HEK293 (cell line): Measurements from ENCODE around the gene PPARGC1A.

Experiments
- CTCF ChIA-PET: fragments of 350-600 bp; formaldehyde crosslinking; extraction: SDS; loops from one replicate; lab custom pipeline; 2021; ENCODE audit warnings: antibody characterized with exemption; lab: Yijun Ruan, JAX
- POLR2A ChIA-PET: fragments of 300-600 bp; formaldehyde crosslinking; extraction: SDS; loops from one replicate; lab custom pipeline; 2020; ENCODE audit warnings: antibody characterized with exemption, inconsistent platforms; lab: Yijun Ruan, JAX
- H3K27ac ChIP-seq: fragments of 200-500 bp; sonication (Bioruptor generic); 2 replicates; pipeline ENCODE4 v1.5.1; 2014; ENCODE audit warnings: low read depth, low read length, control low read depth, inconsistent platforms; ENCODE audit errors: extremely low read depth
- H3K36me3 ChIP-seq, 2 experiments: fragments of 200-500 bp in 1 of 2; sonication (Bioruptor generic) in 1 of 2; 1 replicate in 1 of 2; 2 replicates in 1 of 2; pipeline ENCODE4 v1.5.1; 2014 to 2017; ENCODE audit warnings: inconsistent platforms in 2 of 2, low read length in 2 of 2; ENCODE audit not compliant: control insufficient read depth in 2 of 2, insufficient read depth in 1 of 2
- H3K4me1 ChIP-seq: fragments of 200-500 bp; sonication (Bioruptor generic); 2 replicates; pipeline ENCODE4 v1.5.1; 2014; ENCODE audit warnings: mild to moderate bottlenecking, low read length, inconsistent platforms; ENCODE audit not compliant: control insufficient read depth, insufficient read depth
- H3K4me3 ChIP-seq: 2 replicates; pipeline ENCODE4 v1.5.1; 2011; ENCODE audit warnings: low read depth, mild to moderate bottlenecking, control low read depth, low read length, moderate library complexity
- H3K9me3 ChIP-seq: fragments of 200-500 bp; sonication (Bioruptor generic); 2 replicates; pipeline ENCODE4 v1.5.1; 2014; ENCODE audit warnings: low read depth, low read length, inconsistent platforms; ENCODE audit not compliant: control insufficient read depth, insufficient read depth
- BCL11A ChIP-seq: fragments of 450-650 bp; formaldehyde crosslinking; IDR thresholded peaks from 2 replicates; pipeline ENCODE4 v1.5.1; 2016; ENCODE audit warnings: low read depth, missing biosample characterization, missing genetic modification characterization
- BCL6B ChIP-seq: fragments of 450-650 bp; formaldehyde crosslinking; IDR thresholded peaks from 2 replicates; pipeline ENCODE4 v1.5.1; 2017; ENCODE audit warnings: missing biosample characterization, missing genetic modification characterization
- GLI4 ChIP-seq: fragments of 450-650 bp; formaldehyde crosslinking; IDR thresholded peaks from 2 replicates; pipeline ENCODE4 v1.5.1; 2016; ENCODE audit warnings: missing biosample characterization, missing genetic modification characterization
- KLF8 ChIP-seq: fragments of 450-650 bp; formaldehyde crosslinking; IDR thresholded peaks from 2 replicates; pipeline ENCODE4 v1.5.1; 2016; ENCODE audit warnings: missing biosample characterization, missing genetic modification characterization
- KLF9 ChIP-seq: fragments of 450-650 bp; formaldehyde crosslinking; IDR thresholded peaks from 2 replicates; pipeline ENCODE4 v1.5.1; 2016; ENCODE audit warnings: missing biosample characterization, missing genetic modification characterization, low read depth
- MYNN ChIP-seq: fragments of 450-650 bp; formaldehyde crosslinking; IDR thresholded peaks from 2 replicates; pipeline ENCODE4 v1.5.1; 2016; ENCODE audit warnings: missing biosample characterization, missing genetic modification characterization, borderline replicate concordance
- PRDM4 ChIP-seq: fragments of 450-650 bp; formaldehyde crosslinking; IDR thresholded peaks from 2 replicates; pipeline ENCODE4 v1.5.1; 2017; ENCODE audit warnings: missing biosample characterization, missing genetic modification characterization
- SCRT1 ChIP-seq: fragments of 450-650 bp; formaldehyde crosslinking; IDR thresholded peaks from 2 replicates; pipeline ENCODE4 v1.5.1; 2016; ENCODE audit warnings: missing biosample characterization, missing genetic modification characterization, borderline replicate concordance
- SP2 ChIP-seq: fragments of 450-650 bp; formaldehyde crosslinking; IDR thresholded peaks from 2 replicates; pipeline ENCODE4 v1.5.1; 2016; ENCODE audit warnings: missing biosample characterization, missing genetic modification characterization
- YY2 ChIP-seq: fragments of 450-650 bp; formaldehyde crosslinking; IDR thresholded peaks from 2 replicates; pipeline ENCODE4 v1.5.1; 2016; ENCODE audit warnings: missing biosample characterization, missing genetic modification characterization
- ZBTB20 ChIP-seq: fragments of 450-650 bp; formaldehyde crosslinking; IDR thresholded peaks from 2 replicates; pipeline ENCODE4 v1.5.1; 2016; ENCODE audit warnings: missing biosample characterization, missing genetic modification characterization
- ZFP3 ChIP-seq: fragments of 450-650 bp; formaldehyde crosslinking; IDR thresholded peaks from 2 replicates; pipeline ENCODE4 v1.5.1; 2016; ENCODE audit warnings: low read depth, missing biosample characterization, missing genetic modification characterization
- ZNF133 ChIP-seq: fragments of 450-650 bp; formaldehyde crosslinking; IDR thresholded peaks from 2 replicates; pipeline ENCODE4 v1.5.1; 2016; ENCODE audit warnings: missing biosample characterization, missing genetic modification characterization
- ZNF140 ChIP-seq: fragments of 450-650 bp; formaldehyde crosslinking; IDR thresholded peaks from 2 replicates; pipeline ENCODE4 v1.5.1; 2016; ENCODE audit warnings: missing biosample characterization, missing genetic modification characterization
- ZNF146 ChIP-seq: fragments of 450-650 bp; formaldehyde crosslinking; IDR thresholded peaks from 2 replicates; pipeline ENCODE4 v1.5.1; 2016; ENCODE audit warnings: missing biosample characterization, missing genetic modification characterization
- ZNF148 ChIP-seq: fragments of 450-650 bp; formaldehyde crosslinking; IDR thresholded peaks from 2 replicates; pipeline ENCODE4 v1.5.0; 2017; ENCODE audit warnings: missing biosample characterization, missing genetic modification characterization, borderline replicate concordance
- ZNF155 ChIP-seq: fragments of 450-650 bp; formaldehyde crosslinking; IDR thresholded peaks from 2 replicates; pipeline ENCODE4 v1.5.1; 2016; ENCODE audit warnings: missing biosample characterization, missing genetic modification characterization
- ZNF169 ChIP-seq: fragments of 450-650 bp; formaldehyde crosslinking; IDR thresholded peaks from 2 replicates; pipeline ENCODE4 v1.5.1; 2016; ENCODE audit warnings: missing biosample characterization, missing genetic modification characterization
- ZNF175 ChIP-seq: fragments of 450-650 bp; formaldehyde crosslinking; IDR thresholded peaks from 2 replicates; pipeline ENCODE4 v1.5.1; 2016; ENCODE audit warnings: missing biosample characterization, missing genetic modification characterization
- ZNF202 ChIP-seq: fragments of 450-650 bp; formaldehyde crosslinking; IDR thresholded peaks from 2 replicates; pipeline ENCODE4 v1.5.1; 2016; ENCODE audit warnings: missing biosample characterization, missing genetic modification characterization, borderline replicate concordance
- ZNF302 ChIP-seq: fragments of 450-650 bp; formaldehyde crosslinking; IDR thresholded peaks from 2 replicates; pipeline ENCODE4 v1.5.1; 2016; ENCODE audit warnings: missing biosample characterization, missing genetic modification characterization, low read depth
- ZNF350 ChIP-seq: fragments of 450-650 bp; formaldehyde crosslinking; IDR thresholded peaks from 2 replicates; pipeline ENCODE4 v1.5.0; 2017; ENCODE audit warnings: missing biosample characterization, mild to moderate bottlenecking, missing genetic modification characterization
- ZNF354C ChIP-seq: fragments of 450-650 bp; formaldehyde crosslinking; IDR thresholded peaks from 2 replicates; pipeline ENCODE4 v1.5.1; 2016; ENCODE audit warnings: missing biosample characterization, missing genetic modification characterization, low read depth, borderline replicate concordance
- ZNF394 ChIP-seq: fragments of 450-650 bp; formaldehyde crosslinking; IDR thresholded peaks from 2 replicates; pipeline ENCODE4 v1.5.1; 2016; ENCODE audit warnings: missing biosample characterization, missing genetic modification characterization, mild to moderate bottlenecking, moderate library complexity, borderline replicate concordance
- ZNF514 ChIP-seq: fragments of 450-650 bp; formaldehyde crosslinking; IDR thresholded peaks from 2 replicates; pipeline ENCODE4 v1.5.1; 2016; ENCODE audit warnings: missing biosample characterization, missing genetic modification characterization
- ZNF544 ChIP-seq: fragments of 450-650 bp; formaldehyde crosslinking; IDR thresholded peaks from 2 replicates; pipeline ENCODE4 v1.5.0; 2017; ENCODE audit warnings: missing biosample characterization, missing genetic modification characterization
- ZNF670 ChIP-seq: fragments of 450-650 bp; formaldehyde crosslinking; IDR thresholded peaks from 2 replicates; pipeline ENCODE4 v1.5.1; 2016; ENCODE audit warnings: missing biosample characterization, missing genetic modification characterization, low read depth
- ZNF785 ChIP-seq: fragments of 450-650 bp; formaldehyde crosslinking; IDR thresholded peaks from 2 replicates; pipeline ENCODE4 v1.5.1; 2016; ENCODE audit warnings: missing biosample characterization, missing genetic modification characterization
- ZNF792 ChIP-seq: fragments of 450-650 bp; formaldehyde crosslinking; IDR thresholded peaks from 2 replicates; pipeline ENCODE4 v1.5.1; 2016; ENCODE audit warnings: missing biosample characterization, missing genetic modification characterization
- ZSCAN18 ChIP-seq: fragments of 450-650 bp; formaldehyde crosslinking; IDR thresholded peaks from 2 replicates; pipeline ENCODE4 v1.5.1; 2016; ENCODE audit warnings: missing biosample characterization, missing genetic modification characterization
- ZSCAN30 ChIP-seq: fragments of 450-650 bp; IDR thresholded peaks from 2 replicates; pipeline ENCODE4 v1.5.1; 2018; ENCODE audit warnings: missing biosample characterization, mild to moderate bottlenecking, missing genetic modification characterization, moderate library complexity

The PPARGC1A gene

GRCh38 chr4:23844961-23845360 lies 44.9 kb downstream of the PPARGC1A start:
- Histone ChIP-seq H3K27ac (no peak overlapping the region), H3K9me3 (no peaks in the 10 kb centered on the region), H3K4me1 (no peaks in the 10 kb centered on the region), H3K4me3 (no peak overlapping the region), H3K36me3 (no peaks in the 10 kb centered on the region)
- TF ChIP-seq ZNF792, result no peak
- TF ChIP-seq ZNF302 (tag by site-specific recombination), result no peak
- no peak for TF ChIP-seq ZNF354C (tag by site-specific recombination)
- no peak for TF ChIP-seq ZNF394 (tag by site-specific recombination)
- no peak for TF ChIP-seq ZNF148 (tag by site-specific recombination)
- no peak for TF ChIP-seq ZNF670 (tag by site-specific recombination)
- TF ChIP-seq ZNF785 (tag by site-specific recombination), result no peak
- TF ChIP-seq ZNF133 (tag by site-specific recombination), result no peak
- TF ChIP-seq ZNF514 (tag by site-specific recombination), result no peak
- TF ChIP-seq ZNF146, result no peak
- TF ChIP-seq ZNF350 (tag by site-specific recombination), result no peak
- no peak for TF ChIP-seq PRDM4 (tag by site-specific recombination)
- no peak for TF ChIP-seq KLF9 (tag by site-specific recombination)
- no peak for TF ChIP-seq BCL11A
- no peak for TF ChIP-seq ZSCAN18
- no peak for TF ChIP-seq YY2 (tag by site-specific recombination)
- no peak for TF ChIP-seq ZSCAN30 (tag by site-specific recombination)
- no peak for TF ChIP-seq ZNF155
- TF ChIP-seq GLI4 (tag by site-specific recombination), result no peak
- POLR2A ChIA-PET, result no interaction called here
- CTCF ChIA-PET, result no interaction called here

- H3K27ac ChIP-seq, result no peak overlapping the region
- H3K36me3 ChIP-seq, result no peaks in the 10 kb centered on the region
- H3K9me3 ChIP-seq, result no peaks in the 10 kb centered on the region
- H3K4me3 ChIP-seq, result no peak overlapping the region
- ChIA-PET POLR2A (no interaction called here), CTCF (no interaction called here)
- no peaks in the 10 kb centered on the region for H3K4me1 ChIP-seq
- TF ChIP-seq ZNF140 (tag by site-specific recombination) (no peak), ZFP3 (no peak), ZNF544 (no peak), ZNF169 (tag by site-specific recombination) (no peak), SCRT1 (tag by site-specific recombination) (no peak), KLF8 (tag by site-specific recombination) (no peak), MYNN (tag by site-specific recombination) (no peak), ZBTB20 (tag by site-specific recombination) (no peak), SP2 (tag by site-specific recombination) (no peak), ZNF175 (tag by site-specific recombination) (no peak), ZNF202 (no peak), ZNF155 (no peak), BCL6B (tag by site-specific recombination) (no peak)
These were observed 50.6 kb downstream of the PPARGC1A start for GRCh38 chr4:23839279-23839678.
